NB4 (cell line): ENCODE results near the gene CHRNA7.

ENCODE experiments used
- DNase-seq: peaks from one replicate; pipeline ENCODE4 v3.0.0; 2010; ENCODE audit warnings: low read depth
- H3K4me3 ChIP-seq: one replicate; pipeline ENCODE4 v1.5.1; 2011; ENCODE audit warnings: mild to moderate bottlenecking, low read depth, low read length, moderate library complexity
- MAX ChIP-seq: IDR thresholded peaks from 2 replicates; pipeline ENCODE4 v1.6.1; 2011; ENCODE audit warnings: low read depth, low read length
- MYC ChIP-seq: IDR thresholded peaks from 2 replicates; pipeline ENCODE4 v1.6.1; 2011; ENCODE audit warnings: low read depth, low read length
- POLR2A ChIP-seq: IDR thresholded peaks from 2 replicates; pipeline ENCODE4 v1.6.1; 2011; ENCODE audit warnings: mild to moderate bottlenecking; ENCODE audit not compliant: insufficient read length; ENCODE audit errors: extremely low read depth
- TF ChIP-seq, protein P1 (sequence below): IDR thresholded peaks from one replicate; pipeline ENCODE4 v1.5.1; 2012; ENCODE audit warnings: low read depth, low read length

Gene CHRNA7

DNA sequence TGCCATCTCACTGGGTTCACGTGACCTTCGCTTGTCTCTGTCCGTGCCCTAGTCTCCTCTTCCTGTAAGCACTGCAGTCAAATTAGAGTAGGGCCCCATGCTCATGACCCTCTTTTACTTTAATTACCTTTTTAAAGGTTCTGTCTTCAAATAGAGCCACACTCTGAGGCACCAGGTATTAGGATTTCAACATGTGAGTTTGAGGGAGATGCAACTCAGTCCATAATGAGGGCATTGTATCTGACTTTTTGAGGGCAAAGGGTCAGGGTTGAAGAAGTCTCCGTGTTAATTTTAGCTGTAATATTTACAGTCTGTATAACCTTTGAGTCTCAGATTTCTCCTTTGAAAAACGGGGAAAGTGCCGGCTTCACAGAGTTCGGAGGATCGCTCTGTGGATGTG lies 82.9 kb downstream of the CHRNA7 start:
- no peak for DNase-seq
- no peak overlapping the region for H3K4me3 ChIP-seq
- TF ChIP-seq MYC (no peak), MAX (no peak), POLR2A (no peak)
- TF ChIP-seq, protein P1, sequence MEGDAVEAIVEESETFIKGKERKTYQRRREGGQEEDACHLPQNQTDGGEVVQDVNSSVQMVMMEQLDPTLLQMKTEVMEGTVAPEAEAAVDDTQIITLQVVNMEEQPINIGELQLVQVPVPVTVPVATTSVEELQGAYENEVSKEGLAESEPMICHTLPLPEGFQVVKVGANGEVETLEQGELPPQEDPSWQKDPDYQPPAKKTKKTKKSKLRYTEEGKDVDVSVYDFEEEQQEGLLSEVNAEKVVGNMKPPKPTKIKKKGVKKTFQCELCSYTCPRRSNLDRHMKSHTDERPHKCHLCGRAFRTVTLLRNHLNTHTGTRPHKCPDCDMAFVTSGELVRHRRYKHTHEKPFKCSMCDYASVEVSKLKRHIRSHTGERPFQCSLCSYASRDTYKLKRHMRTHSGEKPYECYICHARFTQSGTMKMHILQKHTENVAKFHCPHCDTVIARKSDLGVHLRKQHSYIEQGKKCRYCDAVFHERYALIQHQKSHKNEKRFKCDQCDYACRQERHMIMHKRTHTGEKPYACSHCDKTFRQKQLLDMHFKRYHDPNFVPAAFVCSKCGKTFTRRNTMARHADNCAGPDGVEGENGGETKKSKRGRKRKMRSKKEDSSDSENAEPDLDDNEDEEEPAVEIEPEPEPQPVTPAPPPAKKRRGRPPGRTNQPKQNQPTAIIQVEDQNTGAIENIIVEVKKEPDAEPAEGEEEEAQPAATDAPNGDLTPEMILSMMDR = no peak

- no peak for DNase-seq
Measured at GRCh38 chr15:32117122-32117521, 86.8 kb downstream of the CHRNA7 start.

GRCh38 chr15:32119286-32119685 lies 89.0 kb downstream of the CHRNA7 start:
- TF ChIP-seq POLR2A (no peak), MYC (no peak), MAX (no peak)
- TF ChIP-seq, protein P1 = no peak
- no peak overlapping the region for H3K4me3 ChIP-seq
- no peak for DNase-seq

More at GRCh38 chr15:32117122-32117521, 86.8 kb downstream of the CHRNA7 start:
- no peak for TF ChIP-seq MYC
- TF ChIP-seq, protein P1 = no peak
- no peak for TF ChIP-seq MAX
- TF ChIP-seq POLR2A = no peak
- H3K4me3 ChIP-seq = no peak overlapping the region

DNA sequence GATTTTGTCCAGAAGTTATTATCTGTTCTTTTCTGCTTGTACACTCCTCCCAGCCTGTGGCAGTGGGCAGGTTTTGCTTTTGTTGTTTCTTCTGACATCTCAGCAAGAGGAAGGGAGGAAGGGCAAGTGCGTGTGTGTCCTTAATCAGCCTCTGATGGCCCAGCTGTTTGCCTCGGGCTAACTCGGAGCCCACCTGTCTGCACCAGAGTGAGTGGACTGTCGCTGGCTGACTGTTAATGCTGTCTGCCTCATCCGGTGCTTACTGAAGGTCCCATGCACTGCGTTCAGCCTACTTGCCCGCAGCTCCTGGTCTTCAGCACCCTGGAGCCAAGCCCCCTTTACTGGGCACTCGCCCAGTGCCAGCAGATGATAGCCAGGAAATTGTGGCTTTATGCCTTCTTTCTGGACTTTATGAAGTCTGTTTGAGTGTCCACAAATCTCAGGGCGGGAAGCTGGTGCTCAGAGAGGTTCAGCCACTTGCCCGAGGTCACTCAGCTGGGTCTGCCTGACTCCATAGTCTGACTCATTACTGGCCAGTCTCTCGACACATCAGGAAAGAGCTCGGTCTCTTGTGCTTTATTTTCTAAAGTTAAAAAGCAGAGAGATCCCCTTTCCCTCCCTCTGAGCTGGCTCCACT lies 89.5 kb downstream of the CHRNA7 start:
- TF ChIP-seq MYC = no peak
- H3K4me3 ChIP-seq = no peak overlapping the region
- DNase-seq = no peak

DNA sequence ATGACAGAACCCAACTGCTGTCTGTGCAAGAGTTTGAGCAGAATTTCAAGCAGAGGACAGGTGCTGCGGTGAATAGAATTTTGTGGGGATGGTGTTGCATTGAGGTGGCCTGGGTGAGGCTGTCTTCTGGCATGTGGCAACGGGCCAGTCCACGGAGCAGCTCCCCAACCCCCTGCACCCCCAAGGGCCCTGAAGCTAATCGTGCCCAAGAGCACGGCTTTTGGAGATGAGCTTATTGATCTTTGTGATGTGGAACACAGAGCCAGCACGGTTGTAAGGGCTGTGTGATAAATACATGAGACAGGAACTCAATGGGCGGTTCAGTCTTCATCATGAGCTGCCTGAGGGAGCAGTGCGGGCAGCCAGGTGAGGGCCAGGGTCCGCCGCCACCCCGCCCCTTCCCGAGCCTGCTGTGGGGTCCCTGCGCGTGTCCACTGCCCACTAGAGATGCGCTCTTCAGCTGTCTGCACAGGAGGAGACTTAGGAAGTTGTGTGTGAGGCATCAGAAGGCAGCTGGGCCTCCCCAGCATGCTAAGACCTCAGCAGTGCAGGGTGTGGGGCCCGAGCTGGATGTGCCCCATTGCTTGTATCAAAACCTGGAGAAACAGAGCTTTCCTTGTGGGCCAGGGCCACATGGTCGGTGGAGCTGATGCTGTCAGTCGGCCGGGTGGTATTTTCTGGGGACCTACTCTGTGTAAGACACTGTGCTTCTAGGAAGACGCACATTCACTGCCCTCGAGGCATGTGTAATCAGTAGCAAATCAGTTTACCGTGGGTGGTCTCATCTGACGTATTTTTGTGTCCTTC lies 90.5 kb downstream of the CHRNA7 start:
- DNase-seq = no peak
- no peak overlapping the region for H3K4me3 ChIP-seq
- TF ChIP-seq MYC = no peak
- TF ChIP-seq, protein P1 = no peak
- no peak for TF ChIP-seq POLR2A
- TF ChIP-seq MAX = no peak

GRCh38 chr15:32121384-32121695 lies 91.0 kb downstream of the CHRNA7 start:
- no peak overlapping the region for H3K4me3 ChIP-seq
- no peak for DNase-seq
- no peak for TF ChIP-seq MAX

- no peak for DNase-seq
- TF ChIP-seq, protein P1 = no peak
- TF ChIP-seq POLR2A = no peak
- no peak for TF ChIP-seq MAX
- no peak for TF ChIP-seq MYC
- H3K4me3 ChIP-seq = no peak overlapping the region
Measured at GRCh38 chr15:32122013-32122412, 91.7 kb downstream of the CHRNA7 start.
